Right renal cortex interstitium (tissue), 3 donors: ENCODE measurements around the gene FBXO30. TPM values are rescaled to one million over a fixed set of nuclear protein-coding genes. Genes with fewer than 3 reads are reported as not detected.

ENCODE experiments used
- DNase-seq, 3 donors: peaks; one replicate each; pipeline ENCODE4 v3.0.0-alpha.2; 2013; ENCODE audit warnings: low read depth in 3 of 3, low spot score in 2 of 3
- polyA plus RNA-seq, 3 donors: library from polyadenylated mRNA; unstranded; fragments of 120-200 nt; gene quantifications; one replicate each; pipeline ENCODE4 v1.2.1, GENCODE V29; 2013; ENCODE audit not compliant: insufficient read length in 3 of 3

Gene FBXO30
- polyA plus RNA-seq, 3 donors = 12.6 to 13.5 (median 12.9) TPM

GRCh38 chr6:145822456-145822855 is 7.9 kb upstream of the FBXO30 start:
- DNase-seq = no peak

- no peak for DNase-seq
These were observed 5.4 kb upstream of the FBXO30 start for GRCh38 chr6:145819994-145820393.

GRCh38 chr6:145818796-145819195 is 4.2 kb upstream of the FBXO30 start:
- no peak for DNase-seq

- DNase-seq = no peak
These were observed 1.8 kb upstream of the FBXO30 start for GRCh38 chr6:145816392-145816791.

GRCh38 chr6:145815309-145816274 is 997 bp upstream of the FBXO30 start:
- DNase-seq = peak in 2 of 3 donors; percentile 24 to 37

GRCh38 chr6:145814035-145814500 is 527 bp downstream of the FBXO30 start:
- peak; percentile 49 to 72 (median 56) for DNase-seq

GRCh38 chr6:145813285-145814034 is 1.1 kb downstream of the FBXO30 start:
- peak in 2 of 3 donors; percentile 23 to 34 for DNase-seq

- no peak for DNase-seq
These were observed 2.9 kb downstream of the FBXO30 start for GRCh38 chr6:145811741-145812140.

GRCh38 chr6:145809785-145810184 is 4.8 kb downstream of the FBXO30 start:
- no peak for DNase-seq

GRCh38 chr6:145809211-145809610 is 5.4 kb downstream of the FBXO30 start:
- DNase-seq = no peak

- DNase-seq = no peak
These were observed 6.4 kb downstream of the FBXO30 start for GRCh38 chr6:145808239-145808638.

GRCh38 chr6:145802141-145802540 is 12.5 kb downstream of the FBXO30 start:
- no peak for DNase-seq

- DNase-seq = no peak
These were observed 13.6 kb downstream of the FBXO30 start for GRCh38 chr6:145801021-145801420.

GRCh38 chr6:145798530-145798929 is 16.1 kb downstream of the FBXO30 start:
- no peak for DNase-seq

- DNase-seq = no peak
These were observed 25.2 kb downstream of the FBXO30 start for GRCh38 chr6:145789443-145789842.

GRCh38 chr6:145787688-145788087 is 26.9 kb downstream of the FBXO30 start:
- DNase-seq = no peak

- no peak for DNase-seq
These were observed 29.9 kb downstream of the FBXO30 start for GRCh38 chr6:145784683-145785082.

GRCh38 chr6:145783796-145784195 is 30.8 kb downstream of the FBXO30 start:
- DNase-seq = no peak

- DNase-seq = no peak
These were observed 41.7 kb downstream of the FBXO30 start for GRCh38 chr6:145772846-145773245.

GRCh38 chr6:145765449-145765848 is 49.1 kb downstream of the FBXO30 start:
- no peak for DNase-seq

- no peak for DNase-seq
These were observed 50.9 kb downstream of the FBXO30 start for GRCh38 chr6:145763742-145764141.
